GM21576 (cell line): ENCODE measurements around the gene CHRD.

Experiments used
- ATAC-seq: cut with Tn5 transposase; IDR thresholded peaks from one replicate; pipeline ENCODE4 v1.9.1; 2021; ENCODE audit warnings: mild to moderate bottlenecking, moderate library complexity; ENCODE audit not compliant: unreplicated experiment

Gene CHRD

DNA sequence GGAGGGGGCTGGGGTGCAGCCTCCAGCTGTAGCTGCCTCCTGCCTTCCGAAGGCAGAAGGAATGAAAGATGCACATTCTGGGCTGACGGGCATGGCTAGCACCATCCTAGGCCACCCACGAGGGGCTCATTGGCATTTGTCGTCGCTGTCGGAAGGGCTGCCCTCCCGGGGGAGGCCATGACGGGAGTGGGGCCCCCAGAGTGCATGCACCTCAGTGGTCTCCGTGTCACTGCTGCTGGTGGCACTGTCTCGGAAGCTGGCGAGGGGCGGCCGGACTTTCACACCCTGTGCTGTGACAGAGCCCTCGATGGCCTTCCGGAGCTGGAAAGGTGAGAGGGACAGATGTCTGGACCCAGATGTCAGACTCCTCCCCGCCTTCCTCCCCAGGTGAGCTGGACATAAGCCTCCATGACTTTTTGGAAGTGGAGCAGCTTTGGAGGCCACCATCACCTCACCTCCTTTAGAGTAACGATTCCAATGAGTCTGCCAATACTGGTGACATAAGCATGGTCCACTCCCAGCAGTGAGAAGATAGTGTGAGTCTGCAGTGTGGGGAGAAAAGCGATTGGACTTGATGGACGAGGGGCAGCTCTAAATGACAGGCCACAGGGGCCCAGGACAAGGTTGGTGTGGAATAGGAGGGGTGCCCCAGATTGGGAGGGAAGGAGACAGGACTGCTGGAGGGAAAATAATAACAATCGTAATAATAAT is 33.2 kb upstream of the CHRD start:
- no peak for ATAC-seq

DNA sequence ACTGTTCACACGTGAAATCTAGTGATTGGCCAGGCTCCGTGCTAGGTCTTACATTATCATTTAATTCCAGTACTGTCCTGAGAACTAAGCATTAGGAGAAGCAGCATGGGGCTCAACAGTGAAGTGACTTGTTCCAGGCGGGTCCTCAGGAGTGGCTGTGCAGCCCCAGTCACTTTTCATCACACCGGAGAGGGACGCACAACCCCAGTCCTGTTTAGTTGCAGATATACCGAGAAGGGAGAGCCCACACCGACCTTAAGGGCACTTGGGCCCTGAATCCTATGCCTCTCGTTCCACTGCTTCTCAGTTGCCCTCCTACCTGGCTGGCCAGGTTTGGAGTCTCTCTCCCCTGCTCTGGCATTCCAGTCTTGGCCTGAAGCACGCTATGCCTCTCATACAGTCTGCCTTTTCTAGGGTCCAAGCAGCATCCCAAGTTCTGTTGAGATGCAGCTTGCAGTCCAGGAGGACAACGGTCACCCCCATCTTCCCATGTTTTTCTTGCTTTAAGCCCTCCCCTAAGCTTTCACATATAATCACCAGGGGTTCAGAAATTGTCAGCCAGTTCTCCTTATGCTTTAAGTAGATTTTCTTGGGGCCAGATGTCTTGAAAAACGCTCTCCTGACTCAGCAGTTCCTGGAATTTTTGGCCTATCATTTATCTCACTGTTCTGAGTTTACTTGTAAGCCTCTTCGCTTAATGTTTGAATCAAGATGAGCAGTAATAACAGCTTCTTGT is 32.4 kb upstream of the CHRD start:
- no peak for ATAC-seq

DNA sequence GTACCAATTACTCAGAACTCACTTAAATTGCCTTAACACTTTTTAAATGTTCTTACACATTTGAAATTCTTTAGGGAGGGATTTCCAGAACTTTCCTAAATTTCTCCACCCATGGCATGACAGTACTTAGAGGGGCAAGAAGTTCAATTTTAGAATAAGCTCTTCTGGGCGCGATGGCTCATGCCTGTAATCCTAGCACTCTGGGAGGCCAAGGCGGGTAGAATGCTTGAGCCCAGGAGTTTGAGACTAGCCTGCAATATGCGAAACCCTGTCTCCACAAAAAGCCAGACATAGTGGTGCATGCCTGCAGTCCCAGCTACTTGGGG is 31.8 kb upstream of the CHRD start:
- no peak for ATAC-seq

DNA sequence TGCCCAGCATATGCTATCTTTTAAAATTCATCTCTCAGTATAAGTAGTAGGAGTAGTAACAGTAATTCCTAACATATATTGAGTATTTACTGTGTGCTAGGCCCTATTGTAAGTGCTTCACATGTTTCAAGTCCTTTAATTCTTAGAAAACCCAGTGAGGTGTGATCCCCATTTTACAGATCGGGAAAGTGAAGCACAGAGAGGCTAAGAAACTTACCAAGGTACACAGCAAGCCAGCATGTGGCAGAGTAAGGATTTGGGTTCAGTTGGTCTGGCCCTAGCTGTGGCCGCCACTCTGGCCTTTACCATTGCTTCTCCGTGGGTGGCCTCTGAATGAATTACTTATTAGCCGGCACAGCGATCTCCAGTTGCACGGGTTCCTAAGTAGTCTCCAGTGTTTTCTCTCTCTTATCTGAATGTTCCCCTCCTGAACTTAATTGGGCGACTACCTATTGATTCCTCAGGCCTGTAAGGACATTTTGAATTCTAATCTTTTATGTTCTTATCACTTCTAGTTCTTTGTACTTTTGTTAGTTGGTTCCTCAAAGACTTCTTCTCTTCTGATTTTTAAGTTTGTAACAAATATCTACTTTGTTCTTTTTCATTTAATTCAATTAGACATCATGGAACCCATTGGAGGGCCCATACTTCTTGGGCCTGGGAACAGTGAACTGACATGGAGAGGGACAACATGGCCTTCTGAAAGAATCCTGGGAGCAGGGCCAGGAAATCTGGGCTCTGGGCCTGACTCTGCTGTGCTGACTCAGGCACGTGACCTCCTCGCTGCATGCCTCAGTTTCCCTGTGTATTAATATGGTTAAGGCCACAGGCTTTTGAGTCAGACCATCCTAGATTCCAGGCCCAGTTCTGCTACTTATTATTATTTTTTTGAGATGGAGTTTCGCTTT is 30.0 kb upstream of the CHRD start:
- ATAC-seq: no peak

DNA sequence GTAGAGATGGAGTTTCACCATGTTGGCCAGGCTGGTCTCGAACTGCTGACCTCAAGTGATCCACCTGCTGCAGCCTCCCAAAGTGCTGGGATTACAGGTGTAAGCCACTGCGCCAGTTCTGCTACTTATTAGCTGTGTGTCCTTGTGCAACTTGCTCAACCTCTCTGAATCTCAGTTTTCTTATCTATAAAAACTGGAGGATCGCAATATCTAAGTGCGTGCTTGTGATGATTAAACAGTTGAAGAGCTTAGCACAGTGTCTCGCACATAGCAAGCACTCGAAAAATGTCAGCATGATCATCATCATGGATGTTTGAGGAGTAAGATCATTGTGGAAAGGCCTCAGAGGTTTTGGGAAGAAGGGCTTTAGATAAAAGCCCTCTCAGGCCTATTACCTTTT is 29.2 kb upstream of the CHRD start:
- ATAC-seq: no peak

DNA sequence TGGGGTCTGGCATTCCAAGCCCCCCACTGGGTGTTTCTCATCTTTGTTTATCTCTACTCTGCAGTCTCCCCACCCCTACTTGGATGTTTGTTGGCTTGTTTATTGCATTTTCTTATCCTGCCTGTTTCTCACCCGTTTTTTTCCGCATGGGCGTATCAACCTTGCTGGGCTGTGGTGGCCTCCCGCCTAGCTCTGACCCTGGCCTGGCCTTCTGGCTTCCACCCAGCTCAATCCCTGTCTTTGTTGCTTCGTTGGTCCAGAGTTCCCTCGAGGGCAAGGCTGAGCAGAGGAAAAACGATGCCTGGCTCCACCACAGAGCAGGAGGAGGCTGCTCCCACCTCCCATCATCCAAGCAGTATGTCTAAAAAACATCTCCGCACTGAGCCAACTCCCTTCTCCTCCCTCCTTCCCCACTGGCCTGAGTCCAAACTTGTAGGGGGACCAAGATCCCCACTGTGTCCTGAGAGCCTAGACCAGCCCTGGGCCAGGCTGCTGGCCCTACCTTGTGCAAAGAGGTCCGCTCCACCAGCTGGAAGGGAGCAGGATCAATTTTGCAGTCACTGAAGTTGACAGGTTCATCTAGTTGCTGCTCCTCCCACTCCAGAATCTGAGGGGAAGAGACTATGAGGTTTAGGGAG is 28.2 kb upstream of the CHRD start:
- no peak for ATAC-seq

DNA sequence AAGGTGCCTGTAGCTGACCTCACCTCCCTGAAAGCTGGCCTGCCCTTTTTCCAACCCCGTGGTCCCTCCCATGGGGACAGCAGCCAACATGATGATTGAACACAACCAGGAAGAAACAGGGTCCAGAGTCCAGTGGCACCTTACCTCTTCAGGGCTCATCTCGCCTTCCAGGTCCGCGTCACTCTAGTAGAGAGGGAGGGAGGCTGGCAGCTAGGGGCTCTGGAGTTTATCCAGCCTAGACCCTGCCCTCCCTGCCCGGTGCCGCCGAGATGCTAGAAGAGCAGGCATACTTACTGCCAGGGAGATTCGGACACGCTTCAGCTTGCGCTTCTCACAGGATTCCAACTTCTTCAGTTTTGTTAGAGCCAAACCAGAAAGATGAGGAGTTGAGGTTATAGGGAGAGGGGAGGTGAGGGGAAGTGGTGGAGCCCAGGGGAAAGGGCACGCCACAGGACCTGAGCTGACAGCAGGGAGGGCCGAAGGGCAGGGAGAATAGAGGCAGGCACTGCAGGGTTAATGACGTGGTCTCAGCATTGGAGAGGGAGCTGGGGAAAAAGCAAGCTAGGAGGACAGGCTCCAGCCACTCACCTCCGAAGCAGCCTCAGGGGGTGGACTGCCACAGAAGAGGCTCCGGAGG is 27.6 kb upstream of the CHRD start:
- no peak for ATAC-seq

DNA sequence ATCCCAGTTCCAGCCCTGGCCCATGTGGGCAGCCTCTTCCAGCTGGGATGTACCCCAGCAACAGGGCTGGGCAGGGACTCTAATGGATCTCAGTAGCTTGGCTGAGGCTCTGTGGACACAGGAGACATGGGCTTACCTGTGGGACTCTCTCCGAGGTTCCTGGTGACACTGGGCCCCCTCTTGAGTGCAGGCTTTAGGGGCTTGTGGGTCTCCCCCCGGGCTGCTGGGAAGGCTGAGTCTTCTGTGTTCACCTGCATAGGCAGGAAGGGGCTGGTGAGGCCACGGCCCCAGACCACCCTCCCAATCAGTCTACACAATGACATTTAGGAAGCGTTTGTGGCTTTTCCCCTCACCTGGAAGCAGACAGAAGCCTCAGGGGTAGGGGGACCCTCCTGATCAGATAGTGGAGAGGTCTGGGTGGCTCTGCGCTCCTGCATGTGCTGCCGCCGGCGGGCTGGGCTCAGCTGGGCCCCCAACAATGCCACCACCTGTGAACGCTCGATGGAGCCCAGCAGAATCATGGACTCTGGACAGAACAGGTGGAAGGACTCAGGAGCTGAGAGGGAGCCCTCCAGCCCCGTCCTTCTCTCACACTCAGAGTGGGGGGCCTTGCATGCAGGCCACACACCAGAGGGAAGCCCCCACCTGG is 26.8 kb upstream of the CHRD start:
- no peak for ATAC-seq

DNA sequence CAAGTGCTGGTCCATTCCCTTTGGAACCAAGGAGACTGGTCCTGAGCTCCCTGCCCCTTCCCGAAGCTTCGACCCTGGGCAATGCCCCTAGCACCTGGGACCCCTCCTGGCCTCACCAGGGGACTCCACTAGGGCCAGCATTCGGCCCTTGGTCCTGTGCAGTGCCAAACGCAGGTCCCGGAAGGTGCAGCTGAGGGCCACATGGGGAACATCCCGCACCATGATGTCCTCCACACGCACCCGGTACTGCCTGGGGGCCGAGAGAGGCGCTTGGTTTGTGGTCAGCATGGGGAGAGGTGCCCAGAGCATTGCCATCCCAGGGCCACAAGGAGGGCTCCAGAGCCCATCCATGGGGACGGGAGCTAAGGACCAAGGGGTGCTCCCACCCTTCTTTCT is 26.3 kb upstream of the CHRD start:
- no peak for ATAC-seq

DNA sequence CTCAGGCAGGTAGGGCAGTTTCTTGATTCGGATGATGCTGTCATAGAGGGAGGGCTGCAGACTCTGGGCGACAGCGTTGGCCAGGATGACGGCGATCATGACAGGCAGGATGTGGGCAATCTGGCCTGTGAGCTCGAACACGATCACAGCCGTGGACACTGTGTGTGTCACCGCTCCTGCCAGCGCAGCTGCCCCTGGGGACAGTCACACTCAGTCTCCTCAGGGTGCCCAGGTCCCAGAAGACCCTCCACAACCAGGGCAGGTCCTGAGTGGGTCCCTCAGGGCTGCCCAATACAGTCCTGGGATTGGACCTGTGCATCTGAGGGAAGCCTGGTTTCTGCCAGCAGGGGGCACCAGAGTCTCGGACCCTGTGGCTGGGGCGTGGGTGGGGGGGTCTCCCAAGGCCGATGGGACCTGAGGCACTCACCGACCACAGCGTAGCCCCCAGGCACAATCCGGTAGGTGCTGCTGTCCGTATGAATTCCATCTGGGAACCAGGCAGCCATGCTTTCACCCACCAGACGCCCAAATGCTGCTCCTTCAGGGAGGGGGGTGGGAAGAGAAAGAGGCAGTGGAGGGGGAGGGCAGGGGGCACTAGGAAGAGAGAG is 25.6 kb upstream of the CHRD start:
- ATAC-seq: no peak

DNA sequence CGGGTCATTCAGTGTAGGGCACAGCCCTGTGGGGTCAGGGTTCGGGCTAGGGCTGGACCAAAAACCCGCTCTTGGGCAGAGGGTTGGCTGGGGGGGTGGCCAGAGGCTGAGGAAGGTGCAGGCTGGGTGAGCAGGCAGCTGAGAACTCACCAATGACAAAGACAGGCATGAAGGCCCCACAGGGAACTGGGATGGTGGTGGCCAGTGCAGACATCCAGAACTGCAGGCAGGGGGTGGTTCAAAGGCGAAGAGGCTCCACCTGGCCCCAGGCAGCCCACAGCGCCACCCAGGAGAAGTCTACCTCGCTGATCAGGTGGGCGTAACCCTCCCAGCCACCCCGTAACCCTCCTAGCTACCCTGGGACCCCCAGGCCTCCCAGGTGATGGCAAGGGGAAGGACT is 25.1 kb upstream of the CHRD start:
- no peak for ATAC-seq

DNA sequence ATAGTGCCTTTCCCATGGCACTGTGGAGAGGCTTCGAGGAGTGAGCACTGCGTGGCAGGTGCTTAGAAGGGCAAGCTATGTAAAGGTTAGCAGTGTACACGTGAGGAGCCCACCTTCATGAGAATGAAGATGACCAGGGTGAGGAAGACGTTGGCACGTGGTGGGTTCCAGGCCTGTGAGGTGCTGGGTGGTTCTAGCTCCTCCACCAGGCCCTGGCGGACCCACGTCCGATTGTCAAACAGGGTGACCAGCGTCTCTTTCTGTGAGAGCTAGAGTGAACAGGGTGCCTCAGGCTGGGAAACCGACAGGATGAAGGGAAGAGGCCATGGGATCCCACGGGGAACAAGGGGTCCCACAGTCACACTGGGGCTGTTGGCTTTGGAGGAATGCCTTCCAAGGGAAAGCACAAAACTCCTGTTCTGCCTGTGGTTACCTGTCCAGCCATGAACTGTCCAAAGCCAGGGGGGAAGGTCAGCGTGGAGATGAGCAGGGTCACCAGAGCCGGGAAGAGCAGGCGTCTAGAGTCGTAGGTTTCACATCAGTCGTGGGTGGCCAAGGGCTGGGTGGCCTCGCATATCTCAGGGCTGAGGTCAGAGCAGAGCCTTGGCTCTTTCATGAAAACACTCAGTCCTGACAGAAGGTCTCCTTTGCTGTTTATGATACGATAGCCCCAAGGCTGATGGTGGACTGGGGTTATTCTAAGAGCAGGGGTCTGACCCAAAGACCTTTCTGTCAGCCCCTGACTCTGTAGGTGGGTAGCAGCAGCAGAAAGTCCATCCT is 24.4 kb upstream of the CHRD start:
- no peak for ATAC-seq

DNA sequence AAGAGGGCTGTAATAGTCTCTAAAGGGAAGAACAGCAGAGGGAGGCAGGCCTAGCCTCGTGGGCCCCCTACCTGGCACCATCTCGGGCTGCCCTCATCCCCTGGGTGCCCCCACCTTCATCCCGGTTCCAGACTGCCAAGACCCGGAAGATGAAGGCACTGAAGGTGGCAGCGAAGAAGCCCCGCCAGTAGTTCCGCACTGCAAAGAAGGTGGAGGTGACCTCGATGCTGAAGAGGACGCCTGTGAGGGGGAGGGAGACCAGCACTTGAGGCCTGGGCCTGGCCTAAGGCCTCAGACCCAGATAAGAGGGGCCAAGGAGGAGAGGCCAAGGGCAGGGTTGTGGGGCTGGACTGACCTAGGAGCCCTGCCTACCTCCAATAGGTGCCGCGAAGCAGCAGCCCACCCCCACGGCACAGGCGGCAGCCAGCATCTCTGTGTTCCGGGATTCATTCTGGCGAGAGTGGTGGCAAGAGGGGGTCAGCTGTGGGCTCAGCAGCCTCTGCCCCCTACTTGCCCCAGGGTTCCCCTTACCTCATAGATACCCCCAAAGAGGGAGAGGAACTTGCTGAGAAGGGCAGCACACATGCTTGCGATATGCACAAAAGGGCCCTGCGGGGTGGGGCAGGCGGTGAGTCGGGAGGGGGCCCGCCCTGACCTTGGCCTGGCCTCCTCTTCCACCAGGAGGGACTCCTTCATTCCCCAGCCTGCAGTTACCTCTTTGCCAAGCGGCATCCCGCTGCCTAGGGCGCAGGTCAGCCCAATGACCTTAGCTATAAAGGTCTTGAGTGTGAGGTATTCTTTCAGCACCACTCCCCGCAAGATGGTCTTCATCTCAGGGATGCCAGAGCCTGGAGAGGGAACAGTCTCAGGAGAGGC is 22.4 kb upstream of the CHRD start:
- ATAC-seq: no peak

DNA sequence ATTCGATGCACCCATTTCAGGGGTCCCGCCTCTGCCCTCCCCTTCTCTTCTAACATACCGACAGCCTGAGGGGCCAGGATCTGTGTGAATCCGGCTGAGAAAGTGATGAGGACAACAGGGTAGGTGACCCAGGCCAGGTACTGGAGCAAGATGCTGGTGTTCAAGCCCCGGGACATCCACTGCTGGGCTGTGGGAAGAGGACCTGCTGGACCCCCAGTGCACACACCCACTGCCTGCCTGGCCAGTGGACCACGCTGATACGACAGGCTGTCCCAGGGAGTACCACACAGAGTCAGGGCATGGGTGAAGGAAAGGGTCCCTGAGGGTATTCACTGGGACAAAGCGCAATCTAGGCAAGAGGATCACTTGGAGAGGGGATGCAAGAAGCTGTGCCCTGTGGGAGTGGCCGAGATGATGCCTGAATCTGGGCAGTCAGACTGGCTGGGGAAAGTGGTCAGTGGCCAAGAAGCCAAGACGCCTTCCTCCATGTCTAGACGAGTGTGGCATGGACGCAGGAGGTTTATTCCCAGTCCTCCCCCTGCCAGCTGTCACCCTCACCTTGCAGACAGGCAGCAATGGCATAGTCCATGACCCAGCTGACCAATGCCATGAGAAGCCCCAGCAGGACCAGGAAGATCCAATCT is 21.6 kb upstream of the CHRD start:
- ATAC-seq: no peak

DNA sequence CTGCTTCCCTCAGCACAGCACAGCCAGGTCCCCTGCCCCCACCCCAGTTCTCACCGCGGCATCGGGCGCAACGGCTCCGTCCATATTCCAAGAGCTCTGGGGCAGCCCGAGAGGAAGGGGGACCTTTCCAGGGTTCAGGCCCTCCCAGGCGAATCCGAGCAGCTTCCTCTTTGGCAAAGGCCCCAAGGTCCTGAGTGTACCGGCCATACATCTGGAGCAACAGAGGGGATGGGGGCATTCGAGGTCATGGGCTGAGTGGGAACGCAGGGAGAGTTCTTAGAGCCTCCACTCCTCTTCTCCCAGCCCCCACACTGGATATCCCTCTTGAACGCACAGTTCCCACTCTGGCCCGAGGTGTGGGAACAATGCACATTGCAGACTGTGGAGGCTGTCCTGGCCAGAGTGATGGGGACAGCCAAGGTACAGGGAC is 20.9 kb upstream of the CHRD start:
- ATAC-seq: no peak

DNA sequence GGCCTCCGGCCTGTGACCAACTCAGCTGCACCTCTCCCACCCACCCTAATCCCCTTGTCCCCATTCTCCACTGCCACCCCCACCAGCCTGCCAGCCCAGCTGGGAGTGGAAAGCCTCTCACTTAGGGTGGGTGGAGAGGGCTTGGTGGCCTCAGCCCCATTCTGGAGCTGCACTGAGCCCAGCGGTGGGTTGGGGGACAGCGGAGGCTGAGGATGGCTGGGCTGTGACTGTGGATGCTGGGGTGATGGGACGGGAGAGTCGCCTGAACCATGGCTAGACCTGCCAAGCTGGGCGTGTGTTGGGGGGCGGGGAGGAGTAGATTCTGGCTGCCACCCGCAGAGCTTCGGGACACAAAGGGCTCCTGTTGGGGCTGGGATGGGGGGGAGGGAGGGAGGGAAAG is 20.2 kb upstream of the CHRD start:
- ATAC-seq: no peak

DNA sequence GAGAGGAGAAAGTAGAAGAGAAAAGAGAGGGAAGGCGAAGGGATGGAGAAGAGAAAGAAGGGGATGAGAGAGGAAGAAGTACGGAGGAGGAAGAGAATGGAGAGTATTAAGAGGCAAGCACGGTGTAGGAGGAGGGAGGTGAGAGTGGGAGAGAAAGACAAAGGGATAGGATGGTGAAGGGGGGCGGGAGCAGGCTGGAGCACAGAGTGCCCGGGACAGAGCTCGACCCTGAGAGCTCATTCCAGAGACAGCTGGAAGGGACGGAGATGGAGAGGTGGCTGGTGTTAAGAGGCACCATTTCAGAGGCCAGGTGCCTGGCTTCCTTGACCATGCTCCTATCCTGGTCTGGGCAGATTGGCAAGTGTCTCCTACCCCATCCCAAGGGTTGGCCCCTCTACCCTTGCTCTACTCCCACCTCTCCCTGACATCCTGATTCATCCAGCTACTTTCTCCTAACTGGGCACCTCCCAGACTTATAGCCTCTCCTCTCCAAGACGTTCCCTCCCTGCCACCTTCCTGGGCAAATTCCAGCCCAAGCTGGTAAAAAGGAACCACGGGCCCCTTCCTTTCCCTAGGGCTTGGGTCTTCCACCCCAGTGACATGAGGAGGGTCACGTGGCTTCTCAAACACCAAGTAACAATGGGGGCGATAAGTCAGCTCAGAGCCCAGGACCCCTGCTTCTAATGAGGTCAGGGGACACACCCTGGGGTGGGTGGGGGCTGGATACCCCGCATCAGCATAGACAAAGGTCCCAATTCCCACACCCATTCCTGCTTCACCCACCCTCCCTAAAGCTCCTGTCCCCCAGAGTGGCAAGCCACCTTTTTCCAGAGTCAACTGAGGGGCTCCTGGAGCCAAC is 19.6 kb upstream of the CHRD start:
- ATAC-seq: no peak
